Loucy (cell line): ENCODE data around the gene SLC34A3.

Experiments used
- H2AFZ ChIP-seq: fragments of 200-600 bp; sonication (generic); 2 replicates; pipeline ENCODE4 v1.6.0; 2016; ENCODE audit warnings: antibody characterized with exemption, mild to moderate bottlenecking, low read length, moderate library complexity
- H3F3A ChIP-seq: fragments of 200-600 bp; 2 replicates; pipeline ENCODE4 v1.6.0; 2016; ENCODE audit warnings: antibody characterized with exemption, low read depth, mild to moderate bottlenecking
- H3K27me3 ChIP-seq: fragments of 200-600 bp; sonication (generic); 2 replicates; pipeline ENCODE4 v1.6.1; 2014; ENCODE audit warnings: low read length, mild to moderate bottlenecking; ENCODE audit not compliant: insufficient read depth, poor library complexity, severe bottlenecking
- H3K36me3 ChIP-seq: fragments of 200-600 bp; sonication (generic); 2 replicates; pipeline ENCODE4 v1.6.1; 2016; ENCODE audit warnings: low read length; ENCODE audit not compliant: insufficient read depth
- H3K4me1 ChIP-seq: fragments of 200-600 bp; sonication (generic); 2 replicates; pipeline ENCODE4 v1.5.1; 2014; ENCODE audit warnings: low read length, mild to moderate bottlenecking; ENCODE audit not compliant: insufficient read depth, poor library complexity, severe bottlenecking
- H3K4me2 ChIP-seq: fragments of 200-600 bp; sonication (generic); 2 replicates; pipeline ENCODE4 v1.6.0; 2014; ENCODE audit warnings: antibody characterized with exemption, low read length, low read depth, mild to moderate bottlenecking; ENCODE audit not compliant: poor library complexity, severe bottlenecking
- H3K4me3 ChIP-seq: fragments of 200-600 bp; sonication (generic); 2 replicates; pipeline ENCODE4 v1.5.1; 2014; ENCODE audit warnings: low read length, mild to moderate bottlenecking, mixed read lengths; ENCODE audit not compliant: poor library complexity, severe bottlenecking
- H3K79me2 ChIP-seq: fragments of 200-600 bp; sonication (generic); 2 replicates; pipeline ENCODE4 v1.6.1; 2014; ENCODE audit warnings: low read length; ENCODE audit not compliant: insufficient read depth
- H3K9ac ChIP-seq: fragments of 200-600 bp; sonication (generic); 2 replicates; pipeline ENCODE4 v1.6.0; 2014; ENCODE audit warnings: mild to moderate bottlenecking, low read depth, low read length, moderate library complexity; ENCODE audit not compliant: poor library complexity, severe bottlenecking
- H3K9me2 ChIP-seq: fragments of 200-600 bp; sonication (generic); replicated peaks from 2 replicates; pipeline ENCODE4 v1.6.1; 2016; ENCODE audit warnings: low read depth, low read length, mixed read lengths
- H3K9me3 ChIP-seq: fragments of 200-600 bp; sonication (generic); 2 replicates; pipeline ENCODE4 v1.6.1; 2014; ENCODE audit warnings: mild to moderate bottlenecking, antibody characterized with exemption, low read length, low read depth; ENCODE audit not compliant: insufficient read depth
- H4K20me1 ChIP-seq: fragments of 200-600 bp; sonication (generic); 2 replicates; pipeline ENCODE4 v1.6.0; 2014; ENCODE audit warnings: antibody characterized with exemption, low read length, mild to moderate bottlenecking; ENCODE audit not compliant: insufficient read depth, poor library complexity, severe bottlenecking
- CTCF ChIP-seq: fragments of 200-600 bp; sonication (generic); conservative IDR thresholded peaks from 2 replicates; pipeline ENCODE4 v1.5.1; 2014; ENCODE audit warnings: mild to moderate bottlenecking, antibody characterized with exemption, low read length
- EZH2phosphoT487 ChIP-seq: fragments of 200-600 bp; IDR thresholded peaks from 2 replicates; pipeline ENCODE4 v1.6.1; 2018; ENCODE audit warnings: antibody characterized with exemption, mild to moderate bottlenecking, moderate library complexity, borderline replicate concordance

Gene SLC34A3

GRCh38 chr9:137273611-137274320 lies 43.1 kb downstream of the SLC34A3 start:
- Histone ChIP-seq H3K9me3 (no peaks in the 10 kb centered on the region), H3K4me1 (peaks cover 3% of the 10 kb centered on the region), H4K20me1 (peaks cover 3% of the 10 kb centered on the region), H3K27me3 (no peaks in the 10 kb centered on the region), H2AFZ (no peak overlapping the region), H3K4me3 (no peak overlapping the region), H3K79me2 (no peaks in the 10 kb centered on the region), H3K36me3 (no peaks in the 10 kb centered on the region; the same call in 1 of the 2 replicates), H3K4me2 (no peak overlapping the region), H3F3A (no peaks in the 10 kb centered on the region), H3K9ac (no peak overlapping the region), H3K9me2 (no peaks in the 10 kb centered on the region)
- TF ChIP-seq CTCF (no peak), EZH2phosphoT487 (no peak)

GRCh38 chr9:137275203-137275587 lies 44.5 kb downstream of the SLC34A3 start:
- peaks cover 3% of the 10 kb centered on the region for H3K4me1 ChIP-seq

DNA sequence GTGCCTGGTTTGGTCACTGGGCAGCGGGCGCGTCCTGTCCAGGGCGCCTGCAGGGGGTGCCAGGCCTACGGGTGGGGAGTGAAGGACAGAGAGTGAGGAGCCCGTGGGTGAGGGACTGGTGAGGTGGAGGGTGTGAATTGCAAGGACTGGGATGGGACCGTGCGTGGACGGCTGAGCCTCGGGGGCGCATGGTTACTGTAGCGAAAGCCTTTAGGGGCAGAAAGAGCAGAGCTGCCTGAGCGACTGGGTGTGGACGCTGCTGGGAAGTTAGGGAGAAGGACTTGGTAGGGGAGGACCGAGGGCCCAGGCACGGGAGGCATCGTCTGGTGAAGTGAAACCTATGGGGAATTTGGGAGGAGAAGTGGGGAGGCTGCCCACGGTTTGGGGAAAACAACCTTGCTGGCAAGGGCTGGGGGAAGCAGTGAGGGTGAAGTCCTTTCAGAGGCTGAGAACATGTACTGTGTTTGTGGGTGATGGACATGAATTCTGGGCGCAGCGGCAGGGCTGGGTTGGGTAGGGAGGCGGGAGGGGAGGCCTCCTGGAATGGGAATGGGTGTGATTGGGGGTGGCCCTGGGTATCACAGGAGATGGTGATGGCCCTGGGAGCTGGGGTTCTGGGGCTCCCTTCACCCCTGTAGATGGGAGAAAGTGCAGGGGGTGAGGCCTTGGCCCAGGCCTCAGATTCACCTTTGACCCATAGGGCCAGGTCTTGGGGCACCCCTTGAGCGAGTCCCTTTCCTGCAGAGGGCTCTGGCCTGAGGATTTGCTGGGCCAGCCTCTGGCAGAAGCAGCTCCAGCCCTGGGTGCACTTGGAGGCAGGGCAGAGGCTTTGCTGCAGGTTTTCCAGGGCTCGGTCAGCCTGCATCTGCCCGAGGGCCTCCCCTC lies 45.1 kb downstream of the SLC34A3 start:
- H3K36me3 ChIP-seq: no peaks in the 10 kb centered on the region; the same call in 1 of the 2 replicates
- no peaks in the 10 kb centered on the region for H3K79me2 ChIP-seq
- no peaks in the 10 kb centered on the region for H3F3A ChIP-seq
- no peak overlapping the region for H3K4me3 ChIP-seq
- H3K4me1 ChIP-seq: peaks cover 3% of the 10 kb centered on the region
- no peak overlapping the region for H3K4me2 ChIP-seq
- no peak overlapping the region for H2AFZ ChIP-seq
- peaks cover 3% of the 10 kb centered on the region for H4K20me1 ChIP-seq
- no peaks in the 10 kb centered on the region for H3K27me3 ChIP-seq
- TF ChIP-seq EZH2phosphoT487 (no peak), CTCF (no peak)
- H3K9me2 ChIP-seq: no peaks in the 10 kb centered on the region
- no peaks in the 10 kb centered on the region for H3K9me3 ChIP-seq
- H3K9ac ChIP-seq: no peak overlapping the region

More at GRCh38 chr9:137275203-137275587, 44.5 kb downstream of the SLC34A3 start:
- TF ChIP-seq CTCF (no peak), EZH2phosphoT487 (no peak)
- Histone ChIP-seq H3K9ac (no peak overlapping the region), H3K9me2 (no peaks in the 10 kb centered on the region), H3K79me2 (no peaks in the 10 kb centered on the region), H3K4me3 (no peak overlapping the region), H3K27me3 (no peaks in the 10 kb centered on the region), H2AFZ (no peak overlapping the region), H3F3A (no peaks in the 10 kb centered on the region), H3K36me3 (no peaks in the 10 kb centered on the region; the same call in 1 of the 2 replicates), H4K20me1 (peaks cover 3% of the 10 kb centered on the region), H3K4me2 (no peak overlapping the region), H3K9me3 (no peaks in the 10 kb centered on the region)
